ENCODE data around the gene ACAD11. TPM values are rescaled to one million over a fixed set of nuclear protein-coding genes. Genes with fewer than 3 reads are reported as not detected.

Gene ACAD11
- total RNA-seq, 1 experiment from 2014 or later = 20.3 TPM

DNA sequence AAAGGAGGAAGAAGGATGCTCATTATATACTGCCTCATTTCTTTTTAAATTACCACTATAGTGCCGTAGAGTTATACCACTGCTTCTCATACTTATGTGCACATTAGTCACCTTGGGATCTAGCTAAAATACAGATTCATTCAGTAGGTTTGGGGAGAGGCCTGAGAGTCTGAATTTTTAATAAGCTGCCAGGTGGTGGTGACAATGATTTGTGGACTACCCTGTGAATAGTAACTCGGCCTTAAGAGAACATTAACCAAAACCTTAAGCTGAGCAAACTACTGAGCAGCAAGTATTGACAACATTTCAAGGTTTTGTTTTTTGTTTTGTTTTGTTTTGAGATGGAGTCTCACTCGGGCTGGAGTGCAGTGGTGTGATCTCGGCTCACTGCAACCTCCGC, 20.3 kb upstream of the ACAD11 start:
- Mint-ChIP-seq H3K9me3 (no peaks in the 10 kb centered on the region), H3K4me1 (no peaks in the 10 kb centered on the region), H3K27ac (no peak overlapping the region), H3K27me3 (ENCODE audit: low read depth) (no peaks in the 10 kb centered on the region), H3K36me3 (peaks cover 44% of the 10 kb centered on the region), H3K4me3 (no peak overlapping the region)
- no peak for ATAC-seq
- ChIA-PET POLR2A (no interaction called here), CTCF (no interaction called here)
- TF ChIP-seq, protein P1, sequence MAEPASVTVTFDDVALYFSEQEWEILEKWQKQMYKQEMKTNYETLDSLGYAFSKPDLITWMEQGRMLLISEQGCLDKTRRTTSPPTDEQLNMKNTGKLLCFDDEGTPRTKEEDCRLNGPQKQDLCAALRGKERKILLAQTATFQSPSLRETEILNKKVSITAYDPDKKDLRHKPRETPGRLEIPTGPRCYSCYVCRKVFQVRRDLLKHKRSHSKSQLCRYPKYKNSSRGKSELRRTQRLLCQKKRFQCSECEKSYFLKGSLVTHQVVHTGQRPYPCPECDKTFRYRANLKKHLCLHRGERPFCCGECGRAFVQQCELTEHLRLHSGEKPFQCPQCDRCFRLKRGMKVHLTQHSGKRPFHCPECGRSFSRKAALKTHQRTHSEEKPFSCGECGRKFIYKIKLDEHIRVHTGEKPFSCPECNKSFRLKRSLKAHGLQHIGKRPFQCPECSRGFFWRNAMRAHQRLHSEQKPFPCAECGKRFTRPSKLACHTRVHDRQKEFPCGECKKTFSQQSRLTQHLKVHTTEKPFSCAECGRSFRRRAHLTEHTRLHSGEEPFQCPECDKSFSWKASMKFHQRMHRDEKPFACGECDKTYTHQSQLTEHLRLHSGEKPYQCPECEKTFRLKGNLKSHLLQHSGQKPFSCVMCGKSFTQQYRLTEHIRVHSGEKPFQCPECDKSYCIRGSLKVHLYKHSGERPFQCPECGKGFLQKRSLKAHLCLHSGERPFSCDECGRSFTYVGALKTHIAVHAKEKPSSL (CRISPR knock-in tag; conservative IDR thresholded peaks at IDR 0.05) = no peak
- TF ChIP-seq ETV6 (CRISPR knock-in tag; IDR thresholded peaks at IDR 0.05) (no peak), SOX15 (CRISPR knock-in tag; IDR thresholded peaks at IDR 0.05) (no peak), NFE2L1 (CRISPR knock-in tag; IDR thresholded peaks at IDR 0.05) (no peak), TP53 (CRISPR knock-in tag; IDR thresholded peaks at IDR 0.05) (no peak), MXD4 (CRISPR knock-in tag; IDR thresholded peaks at IDR 0.05; ENCODE audit: borderline replicate concordance) (no peak), RELA (CRISPR knock-in tag; IDR thresholded peaks at IDR 0.05; ENCODE audit: borderline replicate concordance) (no peak), ZNF263 (CRISPR knock-in tag; IDR thresholded peaks at IDR 0.05; ENCODE audit: low read depth) (no peak)
- TF ChIP-seq, protein P2, sequence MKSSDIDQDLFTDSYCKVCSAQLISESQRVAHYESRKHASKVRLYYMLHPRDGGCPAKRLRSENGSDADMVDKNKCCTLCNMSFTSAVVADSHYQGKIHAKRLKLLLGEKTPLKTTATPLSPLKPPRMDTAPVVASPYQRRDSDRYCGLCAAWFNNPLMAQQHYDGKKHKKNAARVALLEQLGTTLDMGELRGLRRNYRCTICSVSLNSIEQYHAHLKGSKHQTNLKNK (CRISPR knock-in tag; IDR thresholded peaks at IDR 0.05) = no peak
- DNase-seq (ENCODE audit: low spot score) = no peak

DNA sequence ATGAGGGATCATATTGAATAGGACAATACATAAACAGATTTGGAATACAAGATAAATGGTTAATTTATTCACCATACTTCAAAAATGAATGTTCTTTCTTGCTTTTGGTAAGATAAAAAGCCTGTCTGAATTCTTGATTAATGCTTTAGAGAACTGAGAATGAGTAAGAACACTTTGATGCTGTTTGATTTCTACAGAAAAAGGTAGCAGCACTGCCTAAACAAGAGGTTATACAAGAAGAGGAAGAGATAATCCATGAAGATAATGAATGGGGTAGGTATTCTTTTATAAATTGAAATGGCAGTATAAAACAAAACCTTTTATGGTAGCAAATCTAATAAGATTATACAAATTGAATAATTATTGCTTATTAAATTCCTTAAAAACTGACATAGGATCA, 15.8 kb upstream of the ACAD11 start:
- H3K4me3 Mint-ChIP-seq = no peak overlapping the region
- peaks cover 50% of the 10 kb centered on the region for H3K36me3 Mint-ChIP-seq
- no peaks in the 10 kb centered on the region for H3K9me3 Mint-ChIP-seq
- CTCF ChIA-PET = no interaction called here
- TF ChIP-seq, protein P3, sequence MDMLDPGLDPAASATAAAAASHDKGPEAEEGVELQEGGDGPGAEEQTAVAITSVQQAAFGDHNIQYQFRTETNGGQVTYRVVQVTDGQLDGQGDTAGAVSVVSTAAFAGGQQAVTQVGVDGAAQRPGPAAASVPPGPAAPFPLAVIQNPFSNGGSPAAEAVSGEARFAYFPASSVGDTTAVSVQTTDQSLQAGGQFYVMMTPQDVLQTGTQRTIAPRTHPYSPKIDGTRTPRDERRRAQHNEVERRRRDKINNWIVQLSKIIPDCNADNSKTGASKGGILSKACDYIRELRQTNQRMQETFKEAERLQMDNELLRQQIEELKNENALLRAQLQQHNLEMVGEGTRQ (CRISPR knock-in tag; IDR thresholded peaks at IDR 0.05) = no peak
- TF ChIP-seq FOXK1 (CRISPR knock-in tag; IDR thresholded peaks at IDR 0.05) (no peak), ZNF219 (CRISPR knock-in tag; IDR thresholded peaks at IDR 0.05; ENCODE audit: borderline replicate concordance) (no peak), ZNF232 (CRISPR knock-in tag; IDR thresholded peaks at IDR 0.05) (no peak), TP53 (CRISPR knock-in tag; IDR thresholded peaks at IDR 0.05) (no peak), NR1H2 (CRISPR knock-in tag; IDR thresholded peaks at IDR 0.05) (no peak), ATF1 (CRISPR knock-in tag; IDR thresholded peaks at IDR 0.05) (no peak), KAT7 (CRISPR knock-in tag; IDR thresholded peaks at IDR 0.05; ENCODE audit: borderline replicate concordance) (no peak), ETV6 (CRISPR knock-in tag; IDR thresholded peaks at IDR 0.05) (no peak), ZNF263 (CRISPR knock-in tag; IDR thresholded peaks at IDR 0.05; ENCODE audit: low read depth) (no peak), TEAD1 (CRISPR knock-in tag; IDR thresholded peaks at IDR 0.05) (no peak), EMX1 (CRISPR knock-in tag; IDR thresholded peaks at IDR 0.05) (no peak), CREM (CRISPR knock-in tag; IDR thresholded peaks at IDR 0.05) (no peak)
- TF ChIP-seq, protein P4, sequence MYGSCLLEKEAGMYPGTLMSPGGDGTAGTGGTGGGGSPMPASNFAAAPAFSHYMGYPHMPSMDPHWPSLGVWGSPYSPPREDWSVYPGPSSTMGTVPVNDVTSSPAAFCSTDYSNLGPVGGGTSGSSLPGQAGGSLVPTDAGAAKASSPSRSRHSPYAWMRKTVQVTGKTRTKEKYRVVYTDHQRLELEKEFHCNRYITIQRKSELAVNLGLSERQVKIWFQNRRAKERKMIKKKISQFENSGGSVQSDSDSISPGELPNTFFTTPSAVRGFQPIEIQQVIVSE (CRISPR knock-in tag; IDR thresholded peaks at IDR 0.05; ENCODE audit: borderline replicate concordance) = no peak
- TF ChIP-seq, protein P2 (CRISPR knock-in tag; IDR thresholded peaks at IDR 0.05) = no peak
- TF ChIP-seq, protein P5, sequence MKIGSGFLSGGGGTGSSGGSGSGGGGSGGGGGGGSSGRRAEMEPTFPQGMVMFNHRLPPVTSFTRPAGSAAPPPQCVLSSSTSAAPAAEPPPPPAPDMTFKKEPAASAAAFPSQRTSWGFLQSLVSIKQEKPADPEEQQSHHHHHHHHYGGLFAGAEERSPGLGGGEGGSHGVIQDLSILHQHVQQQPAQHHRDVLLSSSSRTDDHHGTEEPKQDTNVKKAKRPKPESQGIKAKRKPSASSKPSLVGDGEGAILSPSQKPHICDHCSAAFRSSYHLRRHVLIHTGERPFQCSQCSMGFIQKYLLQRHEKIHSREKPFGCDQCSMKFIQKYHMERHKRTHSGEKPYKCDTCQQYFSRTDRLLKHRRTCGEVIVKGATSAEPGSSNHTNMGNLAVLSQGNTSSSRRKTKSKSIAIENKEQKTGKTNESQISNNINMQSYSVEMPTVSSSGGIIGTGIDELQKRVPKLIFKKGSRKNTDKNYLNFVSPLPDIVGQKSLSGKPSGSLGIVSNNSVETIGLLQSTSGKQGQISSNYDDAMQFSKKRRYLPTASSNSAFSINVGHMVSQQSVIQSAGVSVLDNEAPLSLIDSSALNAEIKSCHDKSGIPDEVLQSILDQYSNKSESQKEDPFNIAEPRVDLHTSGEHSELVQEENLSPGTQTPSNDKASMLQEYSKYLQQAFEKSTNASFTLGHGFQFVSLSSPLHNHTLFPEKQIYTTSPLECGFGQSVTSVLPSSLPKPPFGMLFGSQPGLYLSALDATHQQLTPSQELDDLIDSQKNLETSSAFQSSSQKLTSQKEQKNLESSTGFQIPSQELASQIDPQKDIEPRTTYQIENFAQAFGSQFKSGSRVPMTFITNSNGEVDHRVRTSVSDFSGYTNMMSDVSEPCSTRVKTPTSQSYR (CRISPR knock-in tag; IDR thresholded peaks at IDR 0.05) = no peak
- TF ChIP-seq, protein P6, sequence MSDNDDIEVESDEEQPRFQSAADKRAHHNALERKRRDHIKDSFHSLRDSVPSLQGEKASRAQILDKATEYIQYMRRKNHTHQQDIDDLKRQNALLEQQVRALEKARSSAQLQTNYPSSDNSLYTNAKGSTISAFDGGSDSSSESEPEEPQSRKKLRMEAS (CRISPR knock-in tag; IDR thresholded peaks at IDR 0.05) = no peak
- TF ChIP-seq, protein P7, sequence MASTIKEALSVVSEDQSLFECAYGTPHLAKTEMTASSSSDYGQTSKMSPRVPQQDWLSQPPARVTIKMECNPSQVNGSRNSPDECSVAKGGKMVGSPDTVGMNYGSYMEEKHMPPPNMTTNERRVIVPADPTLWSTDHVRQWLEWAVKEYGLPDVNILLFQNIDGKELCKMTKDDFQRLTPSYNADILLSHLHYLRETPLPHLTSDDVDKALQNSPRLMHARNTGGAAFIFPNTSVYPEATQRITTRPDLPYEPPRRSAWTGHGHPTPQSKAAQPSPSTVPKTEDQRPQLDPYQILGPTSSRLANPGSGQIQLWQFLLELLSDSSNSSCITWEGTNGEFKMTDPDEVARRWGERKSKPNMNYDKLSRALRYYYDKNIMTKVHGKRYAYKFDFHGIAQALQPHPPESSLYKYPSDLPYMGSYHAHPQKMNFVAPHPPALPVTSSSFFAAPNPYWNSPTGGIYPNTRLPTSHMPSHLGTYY (CRISPR knock-in tag; IDR thresholded peaks at IDR 0.05) = no peak
- TF ChIP-seq, protein P8, sequence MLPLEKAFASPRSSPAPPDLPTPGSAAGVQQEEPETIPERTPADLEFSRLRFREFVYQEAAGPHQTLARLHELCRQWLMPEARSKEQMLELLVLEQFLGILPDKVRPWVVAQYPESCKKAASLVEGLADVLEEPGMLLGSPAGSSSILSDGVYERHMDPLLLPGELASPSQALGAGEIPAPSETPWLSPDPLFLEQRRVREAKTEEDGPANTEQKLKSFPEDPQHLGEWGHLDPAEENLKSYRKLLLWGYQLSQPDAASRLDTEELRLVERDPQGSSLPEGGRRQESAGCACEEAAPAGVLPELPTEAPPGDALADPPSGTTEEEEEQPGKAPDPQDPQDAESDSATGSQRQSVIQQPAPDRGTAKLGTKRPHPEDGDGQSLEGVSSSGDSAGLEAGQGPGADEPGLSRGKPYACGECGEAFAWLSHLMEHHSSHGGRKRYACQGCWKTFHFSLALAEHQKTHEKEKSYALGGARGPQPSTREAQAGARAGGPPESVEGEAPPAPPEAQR (CRISPR knock-in tag; IDR thresholded peaks at IDR 0.05) = no peak
- TF ChIP-seq, protein P9, sequence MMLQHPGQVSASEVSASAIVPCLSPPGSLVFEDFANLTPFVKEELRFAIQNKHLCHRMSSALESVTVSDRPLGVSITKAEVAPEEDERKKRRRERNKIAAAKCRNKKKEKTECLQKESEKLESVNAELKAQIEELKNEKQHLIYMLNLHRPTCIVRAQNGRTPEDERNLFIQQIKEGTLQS (CRISPR knock-in tag; conservative IDR thresholded peaks at IDR 0.05) = no peak
- POLR2A ChIA-PET = no interaction called here
- H3K27me3 Mint-ChIP-seq (ENCODE audit: low read depth) = no peaks in the 10 kb centered on the region
- no peak overlapping the region for H3K27ac Mint-ChIP-seq
- no peak for ATAC-seq
- peaks cover 7% of the 10 kb centered on the region for H3K4me1 Mint-ChIP-seq
- DNase-seq (ENCODE audit: low spot score) = no peak

Measured in WTC11 (cell line).